ENCODE data around the gene CD86. TPM values are rescaled to one million over a fixed set of nuclear protein-coding genes. Genes with fewer than 3 reads are reported as not detected.
"Not testable (repeated sequence)": the region's sequence is repeated elsewhere in the genome, so short reads cannot be mapped to it uniquely, and the experiment has no call there.

The CD86 gene
- polyA plus RNA-seq, 2 donors = 0.39 to 0.85 TPM

GRCh38 chr3:122021811-122022401 is 33.3 kb upstream of the CD86 start, which contains the start of gene ILDR1:
Gene ILDR1, minus strand, starts transcription at chr3:122022247. Its CDS starts 170 bp downstream, at chr3:122022077.
- Histone ChIP-seq H3K36me3 (ENCODE audit: control insufficient read depth in 2 of 2, insufficient read depth in 2 of 2, low read length in 1 of 2) (no peaks in the 10 kb centered on the region), H3K9me3 (ENCODE audit: control insufficient read depth in 2 of 2, insufficient read depth in 1 of 2, low read depth in 1 of 2, low read length in 1 of 2) (no peaks in the 10 kb centered on the region), H3K27ac (ENCODE audit: low read depth in 2 of 2, low read length in 1 of 2) (peak within 1 kb of the TSS; percentile 76 to 79), H3K4me3 (ENCODE audit: low read depth in 1 of 2, low read length in 2 of 2) (peak within 1 kb of the TSS; percentile 59 to 71), H3K27me3 (ENCODE audit: control insufficient read depth in 1 of 2, insufficient read depth in 2 of 2, low read length in 2 of 2) (no peaks in the 10 kb centered on the region), H3K4me1 (ENCODE audit: control insufficient read depth in 2 of 2, insufficient read depth in 2 of 2, low read length in 1 of 2) (peaks cover 0 to 3% of the 10 kb centered on the region in 2 donors)
- 6 to 7% methylated on average over 42 to 43 of the region's 43 CpGs for WGBS, 2 donors

GRCh38 chr3:122023335-122023910 is 31.7 kb upstream of the CD86 start:
- no peak overlapping the region for H3K4me3 ChIP-seq (ENCODE audit: low read depth in 1 of 2, low read length in 2 of 2)
- no peaks in the 10 kb centered on the region for H3K27me3 ChIP-seq (ENCODE audit: control insufficient read depth in 1 of 2, insufficient read depth in 2 of 2, low read length in 2 of 2)
- peaks cover 0 to 3% of the 10 kb centered on the region in 2 donors for H3K4me1 ChIP-seq (ENCODE audit: control insufficient read depth in 2 of 2, insufficient read depth in 2 of 2, low read length in 1 of 2)
- 68 to 75% methylated on average over 8 of the region's 8 CpGs for WGBS, 2 donors
- no peaks in the 10 kb centered on the region for H3K9me3 ChIP-seq (ENCODE audit: control insufficient read depth in 2 of 2, insufficient read depth in 1 of 2, low read depth in 1 of 2, low read length in 1 of 2)
- H3K36me3 ChIP-seq (ENCODE audit: control insufficient read depth in 2 of 2, insufficient read depth in 2 of 2, low read length in 1 of 2) = no peaks in the 10 kb centered on the region
- no peak overlapping the region for H3K27ac ChIP-seq (ENCODE audit: low read depth in 2 of 2, low read length in 1 of 2)

- peaks cover 0 to 3% of the 10 kb centered on the region in 2 donors for H3K4me1 ChIP-seq (ENCODE audit: control insufficient read depth in 2 of 2, insufficient read depth in 2 of 2, low read length in 1 of 2)
- no peak overlapping the region for H3K4me3 ChIP-seq (ENCODE audit: low read depth in 1 of 2, low read length in 2 of 2)
- no peaks in the 10 kb centered on the region for H3K36me3 ChIP-seq (ENCODE audit: control insufficient read depth in 2 of 2, insufficient read depth in 2 of 2, low read length in 1 of 2)
- H3K9me3 ChIP-seq (ENCODE audit: control insufficient read depth in 2 of 2, insufficient read depth in 1 of 2, low read depth in 1 of 2, low read length in 1 of 2) = no peaks in the 10 kb centered on the region
- no peaks in the 10 kb centered on the region for H3K27me3 ChIP-seq (ENCODE audit: control insufficient read depth in 1 of 2, insufficient read depth in 2 of 2, low read length in 2 of 2)
- H3K27ac ChIP-seq (ENCODE audit: low read depth in 2 of 2, low read length in 1 of 2) = no peak overlapping the region
- 38 to 61% methylated on average over 2 of the region's 2 CpGs for WGBS, 2 donors
These were observed 30.4 kb upstream of the CD86 start for GRCh38 chr3:122024800-122025199.

GRCh38 chr3:122025296-122025695 is 29.9 kb upstream of the CD86 start:
- H3K4me3 ChIP-seq (ENCODE audit: low read depth in 1 of 2, low read length in 2 of 2) = no peak overlapping the region
- H3K36me3 ChIP-seq (ENCODE audit: control insufficient read depth in 2 of 2, insufficient read depth in 2 of 2, low read length in 1 of 2) = no peaks in the 10 kb centered on the region
- no peaks in the 10 kb centered on the region for H3K9me3 ChIP-seq (ENCODE audit: control insufficient read depth in 2 of 2, insufficient read depth in 1 of 2, low read depth in 1 of 2, low read length in 1 of 2)
- no peaks in the 10 kb centered on the region for H3K27me3 ChIP-seq (ENCODE audit: control insufficient read depth in 1 of 2, insufficient read depth in 2 of 2, low read length in 2 of 2)
- no peak overlapping the region for H3K27ac ChIP-seq (ENCODE audit: low read depth in 2 of 2, low read length in 1 of 2)
- H3K4me1 ChIP-seq (ENCODE audit: control insufficient read depth in 2 of 2, insufficient read depth in 2 of 2, low read length in 1 of 2) = peaks cover 0 to 3% of the 10 kb centered on the region in 2 donors

- no peaks in the 10 kb centered on the region for H3K9me3 ChIP-seq (ENCODE audit: control insufficient read depth in 2 of 2, insufficient read depth in 1 of 2, low read depth in 1 of 2, low read length in 1 of 2)
- H3K36me3 ChIP-seq (ENCODE audit: control insufficient read depth in 2 of 2, insufficient read depth in 2 of 2, low read length in 1 of 2) = no peaks in the 10 kb centered on the region
- H3K4me1 ChIP-seq (ENCODE audit: control insufficient read depth in 2 of 2, insufficient read depth in 2 of 2, low read length in 1 of 2) = no peaks in the 10 kb centered on the region
- no peak overlapping the region for H3K4me3 ChIP-seq (ENCODE audit: low read depth in 1 of 2, low read length in 2 of 2)
- H3K27me3 ChIP-seq (ENCODE audit: control insufficient read depth in 1 of 2, insufficient read depth in 2 of 2, low read length in 2 of 2) = no peaks in the 10 kb centered on the region
- no peak overlapping the region for H3K27ac ChIP-seq (ENCODE audit: low read depth in 2 of 2, low read length in 1 of 2)
- WGBS, 2 donors = 79 to 84% methylated on average over 3 of the region's 3 CpGs
These were observed 24.6 kb upstream of the CD86 start for GRCh38 chr3:122030381-122031122.

GRCh38 chr3:122031123-122031468 is 24.1 kb upstream of the CD86 start:
- H3K4me3 ChIP-seq (ENCODE audit: low read depth in 1 of 2, low read length in 2 of 2) = no peak overlapping the region
- WGBS, 2 donors = 83 to 95% methylated on average over 1 of the region's 1 CpG
- H3K27me3 ChIP-seq (ENCODE audit: control insufficient read depth in 1 of 2, insufficient read depth in 2 of 2, low read length in 2 of 2) = no peaks in the 10 kb centered on the region
- H3K9me3 ChIP-seq (ENCODE audit: control insufficient read depth in 2 of 2, insufficient read depth in 1 of 2, low read depth in 1 of 2, low read length in 1 of 2) = no peaks in the 10 kb centered on the region
- no peaks in the 10 kb centered on the region for H3K4me1 ChIP-seq (ENCODE audit: control insufficient read depth in 2 of 2, insufficient read depth in 2 of 2, low read length in 1 of 2)
- H3K36me3 ChIP-seq (ENCODE audit: control insufficient read depth in 2 of 2, insufficient read depth in 2 of 2, low read length in 1 of 2) = no peaks in the 10 kb centered on the region
- H3K27ac ChIP-seq (ENCODE audit: low read depth in 2 of 2, low read length in 1 of 2) = no peak overlapping the region

- 94 to 96% methylated on average over 1 of the region's 1 CpG for WGBS, 2 donors
- Histone ChIP-seq H3K9me3 (ENCODE audit: control insufficient read depth in 2 of 2, insufficient read depth in 1 of 2, low read depth in 1 of 2, low read length in 1 of 2) (peaks cover 2 to 5% of the 10 kb centered on the region in 2 donors), H3K36me3 (ENCODE audit: control insufficient read depth in 2 of 2, insufficient read depth in 2 of 2, low read length in 1 of 2) (no peaks in the 10 kb centered on the region), H3K4me1 (ENCODE audit: control insufficient read depth in 2 of 2, insufficient read depth in 2 of 2, low read length in 1 of 2) (no peaks in the 10 kb centered on the region), H3K27me3 (ENCODE audit: control insufficient read depth in 1 of 2, insufficient read depth in 2 of 2, low read length in 2 of 2) (no peaks in the 10 kb centered on the region), H3K4me3 (ENCODE audit: low read depth in 1 of 2, low read length in 2 of 2) (no peak overlapping the region), H3K27ac (ENCODE audit: low read depth in 2 of 2, low read length in 1 of 2) (no peak overlapping the region)
These were observed 22.6 kb upstream of the CD86 start for GRCh38 chr3:122032531-122032930.

GRCh38 chr3:122033023-122033422 is 22.1 kb upstream of the CD86 start:
- 47 to 49% methylated on average over 1 of the region's 1 CpG for WGBS, 2 donors
- Histone ChIP-seq H3K36me3 (ENCODE audit: control insufficient read depth in 2 of 2, insufficient read depth in 2 of 2, low read length in 1 of 2) (no peaks in the 10 kb centered on the region), H3K9me3 (ENCODE audit: control insufficient read depth in 2 of 2, insufficient read depth in 1 of 2, low read depth in 1 of 2, low read length in 1 of 2) (peaks cover 2 to 5% of the 10 kb centered on the region in 2 donors), H3K27me3 (ENCODE audit: control insufficient read depth in 1 of 2, insufficient read depth in 2 of 2, low read length in 2 of 2) (no peaks in the 10 kb centered on the region), H3K4me3 (ENCODE audit: low read depth in 1 of 2, low read length in 2 of 2) (no peak overlapping the region), H3K4me1 (ENCODE audit: control insufficient read depth in 2 of 2, insufficient read depth in 2 of 2, low read length in 1 of 2) (no peaks in the 10 kb centered on the region), H3K27ac (ENCODE audit: low read depth in 2 of 2, low read length in 1 of 2) (no peak overlapping the region)

- not testable (repeated sequence) for H3K4me3 ChIP-seq (ENCODE audit: low read depth in 1 of 2, low read length in 2 of 2); H3K27me3 ChIP-seq (ENCODE audit: control insufficient read depth in 1 of 2, insufficient read depth in 2 of 2, low read length in 2 of 2); H3K36me3 ChIP-seq (ENCODE audit: control insufficient read depth in 2 of 2, insufficient read depth in 2 of 2, low read length in 1 of 2); H3K4me1 ChIP-seq (ENCODE audit: control insufficient read depth in 2 of 2, insufficient read depth in 2 of 2, low read length in 1 of 2); H3K27ac ChIP-seq (ENCODE audit: low read depth in 2 of 2, low read length in 1 of 2); H3K9me3 ChIP-seq (ENCODE audit: control insufficient read depth in 2 of 2, insufficient read depth in 1 of 2, low read depth in 1 of 2, low read length in 1 of 2)
- WGBS, 2 donors = 84 to 92% methylated on average over 8 to 10 of the region's 16 CpGs
These were observed 7.9 kb upstream of the CD86 start for GRCh38 chr3:122047296-122047695.

GRCh38 chr3:122047773-122048172 is 7.4 kb upstream of the CD86 start:
- not testable (repeated sequence) for H3K27me3 ChIP-seq (ENCODE audit: control insufficient read depth in 1 of 2, insufficient read depth in 2 of 2, low read length in 2 of 2); H3K9me3 ChIP-seq (ENCODE audit: control insufficient read depth in 2 of 2, insufficient read depth in 1 of 2, low read depth in 1 of 2, low read length in 1 of 2); H3K4me3 ChIP-seq (ENCODE audit: low read depth in 1 of 2, low read length in 2 of 2); H3K36me3 ChIP-seq (ENCODE audit: control insufficient read depth in 2 of 2, insufficient read depth in 2 of 2, low read length in 1 of 2); H3K4me1 ChIP-seq (ENCODE audit: control insufficient read depth in 2 of 2, insufficient read depth in 2 of 2, low read length in 1 of 2); H3K27ac ChIP-seq (ENCODE audit: low read depth in 2 of 2, low read length in 1 of 2)
- 85 to 94% methylated on average over 7 to 11 of the region's 11 CpGs for WGBS, 2 donors

Measured in esophagus (tissue), 2 donors.